Parathyroid adenoma (tissue), 2 donors: ENCODE measurements around the gene ZNF786.
"Not testable (repeated sequence)": the region's sequence is repeated elsewhere in the genome, so short reads cannot be mapped to it uniquely, and the experiment has no call there.

ENCODE experiments used
- H2AFZ ChIP-seq: fragments of 300-600 bp; sonication (generic); one replicate; pipeline ENCODE4 v1.7.0; 2017; ENCODE audit warnings: antibody characterized with exemption, mild to moderate bottlenecking
- H3K27ac ChIP-seq: fragments of 300-600 bp; sonication (generic); one replicate; pipeline ENCODE4 v1.7.0; 2017
- H3K27me3 ChIP-seq: fragments of 300-600 bp; sonication (generic); one replicate; pipeline ENCODE4 v1.7.0; 2017; ENCODE audit warnings: low read length; ENCODE audit not compliant: control insufficient read depth, insufficient read depth
- H3K36me3 ChIP-seq: fragments of 300-600 bp; sonication (generic); one replicate; pipeline ENCODE4 v1.7.0; 2017; ENCODE audit warnings: low read length; ENCODE audit not compliant: control insufficient read depth, insufficient read depth
- H3K4me1 ChIP-seq: fragments of 300-600 bp; sonication (generic); one replicate; pipeline ENCODE4 v1.7.0; 2017; ENCODE audit warnings: control low read depth
- H3K4me2 ChIP-seq: fragments of 300-600 bp; sonication (generic); one replicate; pipeline ENCODE4 v1.7.0; 2017; ENCODE audit warnings: low read length
- H3K4me3 ChIP-seq: fragments of 300-600 bp; sonication (generic); one replicate; pipeline ENCODE4 v1.7.0; 2017; ENCODE audit warnings: low read depth, low read length
- H3K79me2 ChIP-seq: fragments of 300-600 bp; sonication (generic); one replicate; pipeline ENCODE4 v1.7.0; 2017; ENCODE audit warnings: control low read depth
- H3K9ac ChIP-seq: fragments of 300-600 bp; sonication (generic); one replicate; pipeline ENCODE4 v1.7.0; 2017; ENCODE audit warnings: mild to moderate bottlenecking
- H3K9me3 ChIP-seq: fragments of 300-600 bp; sonication (generic); one replicate; pipeline ENCODE4 v1.7.0; 2017; ENCODE audit warnings: low read length; ENCODE audit not compliant: control insufficient read depth
- TF ChIP-seq, protein P1 (sequence below): fragments of 300-600 bp; sonication (generic); IDR thresholded peaks from one replicate; pipeline ENCODE4 v1.7.0; 2017; ENCODE audit warnings: antibody characterized with exemption, mild to moderate bottlenecking
- donor health status: primary hyperparathyroidism.

ZNF786 gene

DNA sequence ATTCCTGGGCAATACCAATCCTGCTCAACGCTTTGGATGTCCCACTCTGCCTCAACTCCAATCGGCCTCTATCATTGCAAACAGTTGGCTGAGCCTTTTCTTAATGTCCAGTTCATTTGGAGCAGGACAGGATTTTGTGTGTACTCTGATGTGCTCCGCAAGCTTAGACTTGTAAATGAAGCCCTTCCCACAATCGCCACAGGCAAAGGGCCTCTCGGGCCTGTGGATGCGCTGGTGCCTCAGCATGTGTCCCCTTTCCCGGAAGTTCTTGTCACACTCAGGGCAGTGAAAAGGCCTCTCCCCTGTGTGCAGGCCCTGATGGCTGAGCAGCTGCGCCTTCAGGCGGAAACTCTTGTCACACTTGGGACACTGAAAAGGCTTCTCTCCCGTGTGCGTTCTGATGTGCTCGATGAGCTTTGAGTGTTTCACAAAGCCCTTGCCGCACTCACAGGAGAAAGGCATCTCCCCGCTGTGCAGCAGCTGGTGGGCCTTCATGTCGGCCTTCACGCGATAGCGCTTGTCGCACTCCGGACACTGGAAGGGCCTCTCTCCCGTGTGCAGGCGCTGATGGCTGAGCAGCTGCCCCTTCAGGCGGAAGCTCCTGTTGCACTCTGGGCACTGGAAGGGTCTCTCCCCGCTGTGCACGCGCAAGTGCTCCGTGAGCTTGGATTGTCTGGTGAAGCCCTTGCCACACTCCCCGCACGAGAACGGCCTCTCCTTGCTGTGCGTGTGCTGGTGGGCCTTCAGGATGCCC lies 20.0 kb downstream of the ZNF786 start:
- Histone ChIP-seq H3K9me3 (no peaks in the 10 kb centered on the region), H3K4me3 (no peak overlapping the region), H2AFZ (no peak overlapping the region), H3K79me2 (no peaks in the 10 kb centered on the region), H3K4me2 (no peak overlapping the region), H3K9ac (no peak overlapping the region), H3K27me3 (no peaks in the 10 kb centered on the region), H3K4me1 (no peaks in the 10 kb centered on the region), H3K27ac (no peak overlapping the region), H3K36me3 (no peaks in the 10 kb centered on the region)
- TF ChIP-seq, protein P1, sequence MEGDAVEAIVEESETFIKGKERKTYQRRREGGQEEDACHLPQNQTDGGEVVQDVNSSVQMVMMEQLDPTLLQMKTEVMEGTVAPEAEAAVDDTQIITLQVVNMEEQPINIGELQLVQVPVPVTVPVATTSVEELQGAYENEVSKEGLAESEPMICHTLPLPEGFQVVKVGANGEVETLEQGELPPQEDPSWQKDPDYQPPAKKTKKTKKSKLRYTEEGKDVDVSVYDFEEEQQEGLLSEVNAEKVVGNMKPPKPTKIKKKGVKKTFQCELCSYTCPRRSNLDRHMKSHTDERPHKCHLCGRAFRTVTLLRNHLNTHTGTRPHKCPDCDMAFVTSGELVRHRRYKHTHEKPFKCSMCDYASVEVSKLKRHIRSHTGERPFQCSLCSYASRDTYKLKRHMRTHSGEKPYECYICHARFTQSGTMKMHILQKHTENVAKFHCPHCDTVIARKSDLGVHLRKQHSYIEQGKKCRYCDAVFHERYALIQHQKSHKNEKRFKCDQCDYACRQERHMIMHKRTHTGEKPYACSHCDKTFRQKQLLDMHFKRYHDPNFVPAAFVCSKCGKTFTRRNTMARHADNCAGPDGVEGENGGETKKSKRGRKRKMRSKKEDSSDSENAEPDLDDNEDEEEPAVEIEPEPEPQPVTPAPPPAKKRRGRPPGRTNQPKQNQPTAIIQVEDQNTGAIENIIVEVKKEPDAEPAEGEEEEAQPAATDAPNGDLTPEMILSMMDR = no peak

GRCh38 chr7:149067869-149068268 lies 22.6 kb downstream of the ZNF786 start:
- Histone ChIP-seq H3K9me3 (no peaks in the 10 kb centered on the region), H3K4me3 (no peak overlapping the region), H3K27me3 (no peaks in the 10 kb centered on the region), H3K36me3 (no peaks in the 10 kb centered on the region), H3K27ac (no peak overlapping the region), H3K79me2 (no peaks in the 10 kb centered on the region), H2AFZ (no peak overlapping the region), H3K4me2 (no peak overlapping the region), H3K9ac (no peak overlapping the region), H3K4me1 (no peaks in the 10 kb centered on the region)
- TF ChIP-seq, protein P1 = no peak

- Histone ChIP-seq H2AFZ (no peak overlapping the region), H3K4me3 (no peak overlapping the region), H3K9ac (no peak overlapping the region), H3K9me3 (no peaks in the 10 kb centered on the region), H3K27ac (no peak overlapping the region), H3K27me3 (no peaks in the 10 kb centered on the region), H3K79me2 (no peaks in the 10 kb centered on the region), H3K4me1 (no peaks in the 10 kb centered on the region), H3K36me3 (no peaks in the 10 kb centered on the region), H3K4me2 (no peak overlapping the region)
- TF ChIP-seq, protein P1 = no peak
These were observed 27.0 kb downstream of the ZNF786 start for GRCh38 chr7:149063476-149063875.

GRCh38 chr7:149062217-149062899 lies 28.2 kb downstream of the ZNF786 start:
- not testable (repeated sequence) for H3K9me3 ChIP-seq, H3K27me3 ChIP-seq, H3K4me3 ChIP-seq, H3K79me2 ChIP-seq, H3K27ac ChIP-seq, H3K4me1 ChIP-seq, H3K9ac ChIP-seq, H3K4me2 ChIP-seq, H2AFZ ChIP-seq, H3K36me3 ChIP-seq

DNA sequence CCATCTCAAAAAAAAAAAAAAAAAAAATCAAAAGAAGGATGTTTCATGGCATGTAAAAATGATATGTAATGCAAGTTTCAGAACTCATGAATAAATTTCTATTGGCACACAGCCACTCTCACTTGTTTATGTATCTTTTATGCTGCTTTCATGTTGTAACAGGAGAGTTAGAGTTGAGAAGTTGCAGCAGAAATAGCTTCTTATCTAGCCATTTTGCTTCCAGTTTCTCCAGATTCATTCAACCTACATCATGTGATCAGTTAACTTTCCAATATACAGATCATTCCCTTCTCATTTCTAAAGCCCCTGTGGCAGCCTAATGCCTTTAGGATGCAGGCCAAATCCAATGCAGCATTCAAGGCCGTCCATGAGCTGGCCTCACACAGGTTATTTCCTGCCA lies 30.4 kb downstream of the ZNF786 start:
- Histone ChIP-seq H2AFZ (no peak overlapping the region), H3K4me2 (no peak overlapping the region), H3K36me3 (no peaks in the 10 kb centered on the region), H3K27me3 (no peaks in the 10 kb centered on the region), H3K79me2 (no peaks in the 10 kb centered on the region), H3K9ac (no peak overlapping the region), H3K9me3 (no peaks in the 10 kb centered on the region), H3K27ac (no peak overlapping the region), H3K4me3 (no peak overlapping the region), H3K4me1 (no peaks in the 10 kb centered on the region)
- TF ChIP-seq, protein P1 = no peak
